ENCODE data around the gene NFYA. TPM values are rescaled to one million over a fixed set of nuclear protein-coding genes. Genes with fewer than 3 reads are reported as not detected.
A peak's percentile ranks its signal among the peaks of the same experiment; 100 is the strongest.

NFYA gene
- total and polyA plus RNA-seq, 2 of the 13 experiments (the other 11 are each of a cell fraction or from before 2014, with no cell fraction given), result 16.0 to 22.9 TPM

- TF ChIP-seq ZGPAT (CRISPR knock-in tag; IDR thresholded peaks at IDR 0.05), result peak; percentile 27; the same call in 1 of the 2 replicates
- TF ChIP-seq E2F2 (CRISPR knock-in tag; IDR thresholded peaks at IDR 0.05; ENCODE audit: borderline replicate concordance), result no peak
- no peak for TF ChIP-seq LCORL (IDR thresholded peaks at IDR 0.05)
- TF ChIP-seq LCORL (CRISPR knock-in tag; IDR thresholded peaks at IDR 0.05), result no peak
- TF ChIP-seq SALL2 (CRISPR knock-in tag; IDR thresholded peaks at IDR 0.05), result no peak
- no peak for TF ChIP-seq MTF1 (CRISPR knock-in tag; IDR thresholded peaks at IDR 0.05)
- no peak for TF ChIP-seq ZNF589 (CRISPR knock-in tag; conservative IDR thresholded peaks at IDR 0.05)
- TF ChIP-seq DNMT1 (CRISPR knock-in tag; IDR thresholded peaks at IDR 0.05), result no peak
- no peak for TF ChIP-seq ZNF557 (CRISPR knock-in tag; IDR thresholded peaks at IDR 0.05)
- no peak for TF ChIP-seq CBFB (CRISPR knock-in tag; IDR thresholded peaks at IDR 0.05)
- TF ChIP-seq ZNF780A (CRISPR knock-in tag; IDR thresholded peaks at IDR 0.05), result no peak
- no peak for TF ChIP-seq ZNF235 (CRISPR knock-in tag; IDR thresholded peaks at IDR 0.05; ENCODE audit: borderline replicate concordance)
- no peak for TF ChIP-seq ZNF276 (CRISPR knock-in tag; IDR thresholded peaks at IDR 0.05; ENCODE audit: low read depth)
- no peak for TF ChIP-seq TARDBP (CRISPR knock-in tag; IDR thresholded peaks at IDR 0.05)
- TF ChIP-seq HOXA7 (CRISPR knock-in tag; IDR thresholded peaks at IDR 0.05), result no peak
- no peak for TF ChIP-seq CHCHD3 (CRISPR knock-in tag; IDR thresholded peaks at IDR 0.05)
- TF ChIP-seq KIAA2018 (CRISPR knock-in tag; IDR thresholded peaks at IDR 0.05; ENCODE audit: borderline replicate concordance), result no peak
- 0 out of 2 replicates have a peak, but pooled peaks have one; percentile 57 for TF ChIP-seq ZNF33B (CRISPR knock-in tag; IDR thresholded peaks at IDR 0.05)
- TF ChIP-seq ZNF556 (CRISPR knock-in tag; IDR thresholded peaks at IDR 0.05; ENCODE audit: borderline replicate concordance), result no peak
- no peak for TF ChIP-seq TEAD2 (CRISPR knock-in tag; IDR thresholded peaks at IDR 0.05)
Observed at GRCh38 chr6:41055149-41055548, 17.6 kb upstream of the NFYA start (continued).
